Measurements from ENCODE around the gene AARS2. TPM values are rescaled to one million over a fixed set of nuclear protein-coding genes. Genes with fewer than 3 reads are reported as not detected.
A peak's percentile ranks its signal among the peaks of the same experiment; 100 is the strongest.

AARS2 gene
- total and polyA plus RNA-seq, 9 of the 15 experiments (the other 6 are each of a cell fraction or from before 2014, with no cell fraction given), result 0.97 to 34.0 (median 18.3) TPM

- TF ChIP-seq NRF1 (conservative IDR thresholded peaks at IDR 0.05 in 1 of 2, IDR thresholded peaks at IDR 0.05 in 1 of 2), result no peak
- no peak for TF ChIP-seq ZNF239 (CRISPR knock-in tag; IDR thresholded peaks at IDR 0.05)
- TF ChIP-seq ZNF561 (CRISPR knock-in tag; conservative IDR thresholded peaks at IDR 0.05), result no peak
- 0 out of 2 replicates have a peak, but pooled peaks have one; percentile 29 for TF ChIP-seq HNRNPL (IDR thresholded peaks at IDR 0.05; ENCODE audit: low read depth, low read length)
- no peak for TF ChIP-seq ZKSCAN3 (CRISPR knock-in tag; IDR thresholded peaks at IDR 0.05)
- no peak for TF ChIP-seq WHSC1 (IDR thresholded peaks at IDR 0.05; ENCODE audit: low read length)
- TF ChIP-seq ZNF583 (CRISPR knock-in tag; IDR thresholded peaks at IDR 0.05), result no peak
- TF ChIP-seq, protein P1, sequence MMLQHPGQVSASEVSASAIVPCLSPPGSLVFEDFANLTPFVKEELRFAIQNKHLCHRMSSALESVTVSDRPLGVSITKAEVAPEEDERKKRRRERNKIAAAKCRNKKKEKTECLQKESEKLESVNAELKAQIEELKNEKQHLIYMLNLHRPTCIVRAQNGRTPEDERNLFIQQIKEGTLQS (IDR thresholded peaks at IDR 0.05), result peak; percentile 16; the same call in 1 of the 2 replicates
- TF ChIP-seq, protein P1 (CRISPR knock-in tag; conservative IDR thresholded peaks at IDR 0.05), result no peak
- TF ChIP-seq ZBED1 (IDR thresholded peaks at IDR 0.05), result 0 out of 2 replicates have a peak, but pooled peaks have one; percentile 48
- peak; percentile 70 for TF ChIP-seq RBFOX2 (IDR thresholded peaks at IDR 0.05; ENCODE audit: low read depth, low read length)
- peak; percentile 20; the same call in 1 of the 2 replicates for TF ChIP-seq SUPT5H (IDR thresholded peaks at IDR 0.05)
- TF ChIP-seq PREB (CRISPR knock-in tag; IDR thresholded peaks at IDR 0.05), result 0 out of 2 replicates have a peak, but pooled peaks have one; percentile 5
- 0 out of 2 replicates have a peak, but pooled peaks have one; percentile 51 for TF ChIP-seq FOXP4 (CRISPR knock-in tag; IDR thresholded peaks at IDR 0.05; ENCODE audit: borderline replicate concordance)
- no peak for TF ChIP-seq TAF9B (IDR thresholded peaks at IDR 0.05; ENCODE audit: partially characterized antibody)
- TF ChIP-seq ZNF512 (tag; IDR thresholded peaks at IDR 0.05), result no peak
- TF ChIP-seq ZNF445 (CRISPR knock-in tag; IDR thresholded peaks at IDR 0.05; ENCODE audit: low read depth), result no peak
- no peak for TF ChIP-seq POLR3A (IDR thresholded peaks at IDR 0.05; ENCODE audit: borderline replicate concordance, extremely low read depth, insufficient read depth, insufficient read length)
- no peak for TF ChIP-seq MAFF (IDR thresholded peaks at IDR 0.05; ENCODE audit: low read length)
Observed at GRCh38 chr6:44251576-44252524, 61.3 kb downstream of the AARS2 start (continued).
